SIG-M5 treated with dmso at 0.1 percent for 504 hours (cell line): Measurements from ENCODE around the gene GPR32.
A peak's percentile ranks its signal among the peaks of the same experiment; 100 is the strongest.
"Not testable (repeated sequence)": the region's sequence is repeated elsewhere in the genome, so short reads cannot be mapped to it uniquely, and the experiment has no call there.

Experiments
- DNase-seq: peaks from one replicate; lab custom pipeline; 2025; ENCODE audit not compliant: unreplicated experiment; lab: John Stamatoyannopoulos, UW

Gene GPR32

GRCh38 chr19:50747141-50747540 is 23.1 kb upstream of the GPR32 start:
- DNase-seq, result not testable (repeated sequence)

- DNase-seq, result no peak
These were observed 20.8 kb upstream of the GPR32 start for GRCh38 chr19:50749490-50749889.

GRCh38 chr19:50750010-50750409 is 20.3 kb upstream of the GPR32 start:
- no peak for DNase-seq

GRCh38 chr19:50753879-50754278 is 16.4 kb upstream of the GPR32 start:
- DNase-seq, result no peak

GRCh38 chr19:50756244-50756643 is 14.0 kb upstream of the GPR32 start:
- DNase-seq, result not testable (repeated sequence)

- DNase-seq, result not testable (repeated sequence)
These were observed 12.6 kb upstream of the GPR32 start for GRCh38 chr19:50757624-50758023.

- not testable (repeated sequence) for DNase-seq
These were observed 11.2 kb upstream of the GPR32 start for GRCh38 chr19:50759076-50759475.

GRCh38 chr19:50759886-50760285 is 10.4 kb upstream of the GPR32 start:
- peak; percentile 25 for DNase-seq

- DNase-seq, result not testable (repeated sequence)
These were observed 8.8 kb upstream of the GPR32 start for GRCh38 chr19:50761501-50761900.

- not testable (repeated sequence) for DNase-seq
These were observed 6.7 kb upstream of the GPR32 start for GRCh38 chr19:50763521-50763920.

GRCh38 chr19:50764409-50764808 is 5.9 kb upstream of the GPR32 start:
- no peak for DNase-seq

- not testable (repeated sequence) for DNase-seq
These were observed 3.5 kb upstream of the GPR32 start for GRCh38 chr19:50766746-50767145.

- DNase-seq, result not testable (repeated sequence)
These were observed 3.0 kb upstream of the GPR32 start for GRCh38 chr19:50767263-50767662.

- no peak for DNase-seq
These were observed 2.0 kb upstream of the GPR32 start for GRCh38 chr19:50768277-50768676.

- no peak for DNase-seq
These were observed 624 bp downstream of the GPR32 start for GRCh38 chr19:50770888-50771287.

- peak; percentile 46 for DNase-seq
These were observed 2.2 kb downstream of the GPR32 start for GRCh38 chr19:50772476-50772875.

- not testable (repeated sequence) for DNase-seq
These were observed 2.6 kb downstream of the GPR32 start for GRCh38 chr19:50772912-50773311.

- DNase-seq, result not testable (repeated sequence)
These were observed 3.2 kb downstream of the GPR32 start for GRCh38 chr19:50773454-50773853.

- DNase-seq, result no peak
These were observed 5.9 kb downstream of the GPR32 start for GRCh38 chr19:50776131-50776530.

- no peak for DNase-seq
These were observed 7.0 kb downstream of the GPR32 start for GRCh38 chr19:50777261-50777660.

- no peak for DNase-seq
These were observed 7.6 kb downstream of the GPR32 start for GRCh38 chr19:50777830-50778303.

- DNase-seq, result no peak
These were observed 8.7 kb downstream of the GPR32 start for GRCh38 chr19:50778906-50779430.
